IPS DF 6.9 (cell line): ENCODE data around the gene RUNX1.

Experiments
- DNase-seq: peaks from one replicate; pipeline ENCODE4 v3.0.0-alpha.2; 2013; ENCODE audit warnings: low read depth, low spot score
- H3K27ac ChIP-seq: one replicate; pipeline ENCODE4 v1.5.1; 2013; ENCODE audit warnings: low read length, control low read depth
- H3K27me3 ChIP-seq: 2 replicates; pipeline ENCODE4 v1.6.1; 2013; ENCODE audit warnings: mild to moderate bottlenecking, low read length; ENCODE audit not compliant: control insufficient read depth, insufficient read depth
- H3K36me3 ChIP-seq: 2 replicates; pipeline ENCODE4 v1.6.1; 2013; ENCODE audit warnings: low read length; ENCODE audit not compliant: control insufficient read depth, insufficient read depth
- H3K4me1 ChIP-seq: 2 replicates; pipeline ENCODE4 v1.6.1; 2013; ENCODE audit warnings: low read length; ENCODE audit not compliant: control insufficient read depth, insufficient read depth
- H3K4me3 ChIP-seq: 2 replicates; pipeline ENCODE4 v1.5.1; 2013; ENCODE audit warnings: mild to moderate bottlenecking, low read length
- H3K9me3 ChIP-seq: 2 replicates; pipeline ENCODE4 v1.6.1; 2013; ENCODE audit warnings: low read length, inconsistent platforms; ENCODE audit not compliant: control insufficient read depth, insufficient read depth
- WGBS: extraction: QIAGEN DNeasy Blood & Tissue Kit; methylation state at CpG from one replicate; pipeline ENCODE4 v1.1.7; 2013; ENCODE audit warnings: mixed read lengths, missing lambda C conversion rate; ENCODE audit not compliant: insufficient read length, insufficient coverage; 5-methylcytosine and 5-hydroxymethylcytosine counted together

The RUNX1 gene

DNA sequence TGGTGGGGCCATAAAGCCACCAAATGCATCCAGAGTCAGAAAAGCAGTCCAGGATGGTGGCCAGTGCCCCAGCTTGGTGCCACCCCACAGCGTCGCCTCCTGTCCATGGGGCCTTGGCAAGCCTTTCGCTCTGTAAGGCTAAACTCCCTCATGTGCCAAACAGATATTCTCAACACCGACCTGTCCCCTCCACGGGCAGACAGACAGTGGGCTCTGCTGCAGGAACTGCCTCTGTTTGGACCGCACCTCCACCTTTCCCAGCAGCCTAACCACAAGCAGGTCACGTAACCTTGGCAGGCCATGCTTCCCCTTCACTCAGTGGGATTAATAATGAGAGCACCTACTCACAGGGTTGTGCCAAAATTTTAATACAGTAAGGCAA is 11.7 kb downstream of the RUNX1 start:
- WGBS, result no CpG with 5 or more reads among the region's 7 CpGs
- no peaks in the 10 kb centered on the region for H3K27me3 ChIP-seq
- DNase-seq, result no peak
- no peaks in the 10 kb centered on the region for H3K9me3 ChIP-seq
- H3K4me3 ChIP-seq, result no peak overlapping the region
- no peaks in the 10 kb centered on the region for H3K36me3 ChIP-seq
- H3K27ac ChIP-seq, result no peak overlapping the region
- no peaks in the 10 kb centered on the region for H3K4me1 ChIP-seq

DNA sequence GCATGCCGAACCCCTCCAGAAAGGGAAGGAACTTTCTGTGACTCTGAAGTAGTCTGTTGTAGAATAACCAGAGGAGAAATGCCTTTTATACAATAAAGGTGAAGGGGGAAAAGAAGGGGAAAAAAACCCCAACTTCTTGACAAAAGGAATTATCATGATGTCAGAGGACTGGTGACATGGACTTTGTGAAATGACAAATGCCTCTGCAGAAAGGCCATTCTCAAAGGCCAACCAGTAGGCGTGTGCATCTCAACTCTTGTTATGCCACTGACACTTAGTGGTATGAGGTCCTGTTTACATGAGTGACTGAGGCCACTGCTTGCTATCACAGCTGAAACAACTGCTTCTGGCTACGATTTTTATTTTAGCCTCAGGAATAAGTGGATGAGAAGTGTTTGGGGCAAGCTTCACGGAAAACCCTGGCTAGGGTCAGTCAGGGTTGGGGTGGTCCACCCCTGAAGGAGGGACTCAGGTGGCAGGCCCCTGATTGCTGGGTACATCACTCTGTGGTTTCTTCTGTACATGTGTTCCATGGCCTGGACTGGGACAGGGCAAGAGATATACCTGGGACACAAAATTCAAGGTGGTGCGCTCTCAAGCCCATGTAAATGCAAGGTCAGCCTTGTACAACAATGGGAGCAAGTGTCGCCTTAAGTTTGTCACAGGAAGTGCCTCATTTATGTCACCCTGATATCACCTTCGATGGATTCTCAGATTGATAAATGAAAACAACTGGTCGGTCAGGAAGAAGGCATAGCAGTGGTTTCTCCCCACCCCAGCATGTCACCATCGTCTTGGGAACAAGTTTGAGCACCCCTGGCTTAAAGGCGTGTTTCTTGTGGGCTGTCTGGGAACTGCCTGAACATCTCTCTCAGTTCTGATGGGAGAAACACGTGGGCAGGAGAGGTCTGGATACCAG is 12.4 kb downstream of the RUNX1 start:
- H3K4me3 ChIP-seq, result no peak overlapping the region
- no peak for DNase-seq
- H3K27ac ChIP-seq, result no peak overlapping the region
- H3K27me3 ChIP-seq, result no peaks in the 10 kb centered on the region
- no CpG with 5 or more reads among the region's 11 CpGs for whole genome bisulfite sequencing
- no peaks in the 10 kb centered on the region for H3K36me3 ChIP-seq
- H3K9me3 ChIP-seq, result no peaks in the 10 kb centered on the region
- H3K4me1 ChIP-seq, result no peaks in the 10 kb centered on the region

DNA sequence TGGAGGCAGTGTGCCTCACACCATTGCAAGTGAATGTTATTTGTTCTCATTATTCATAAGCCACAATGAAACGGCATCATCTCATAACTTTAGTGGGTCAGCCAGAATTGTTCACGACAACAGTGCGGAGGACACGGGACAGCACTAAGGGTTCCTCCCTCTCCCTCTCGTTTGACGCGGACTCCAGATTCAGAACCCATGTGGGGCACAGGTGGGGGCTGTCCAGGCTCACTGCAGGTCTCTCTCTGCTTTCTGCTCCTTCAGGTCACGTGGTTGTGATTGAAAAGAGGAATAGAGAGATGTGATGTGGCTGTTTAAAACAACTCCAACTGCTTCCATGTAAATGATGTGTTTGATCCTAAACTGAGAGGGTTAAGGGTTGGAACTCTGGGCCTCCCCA is 13.5 kb downstream of the RUNX1 start:
- Histone ChIP-seq H3K4me1 (no peaks in the 10 kb centered on the region), H3K27me3 (no peaks in the 10 kb centered on the region), H3K4me3 (no peak overlapping the region), H3K36me3 (no peaks in the 10 kb centered on the region), H3K9me3 (no peaks in the 10 kb centered on the region), H3K27ac (no peak overlapping the region)
- no CpG with 5 or more reads among the region's 8 CpGs for WGBS
- no peak for DNase-seq

DNA sequence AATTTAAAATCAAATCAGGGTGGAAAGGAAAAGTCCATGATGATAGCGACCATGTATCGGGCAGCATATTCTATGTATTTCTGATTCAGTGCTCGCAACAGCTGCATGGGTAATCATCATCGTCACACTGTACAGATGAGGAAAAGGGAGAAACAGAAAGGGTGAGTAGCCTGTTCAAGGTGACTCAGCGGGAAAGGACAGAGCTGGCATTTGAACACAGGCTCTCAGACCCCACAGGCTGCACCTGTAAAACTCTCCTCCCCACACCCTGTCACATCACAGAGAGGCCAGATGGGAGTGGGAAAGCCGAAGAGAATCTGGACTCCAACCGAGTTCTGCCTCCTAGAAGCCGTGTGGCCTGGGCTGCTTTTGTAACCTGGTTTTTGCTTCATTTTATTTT is 14.0 kb downstream of the RUNX1 start:
- no peak overlapping the region for H3K4me3 ChIP-seq
- no peak overlapping the region for H3K27ac ChIP-seq
- H3K27me3 ChIP-seq, result no peaks in the 10 kb centered on the region
- no peaks in the 10 kb centered on the region for H3K4me1 ChIP-seq
- DNase-seq, result no peak
- H3K36me3 ChIP-seq, result no peaks in the 10 kb centered on the region
- H3K9me3 ChIP-seq, result no peaks in the 10 kb centered on the region
- WGBS, result no CpG with 5 or more reads among the region's 8 CpGs

DNA sequence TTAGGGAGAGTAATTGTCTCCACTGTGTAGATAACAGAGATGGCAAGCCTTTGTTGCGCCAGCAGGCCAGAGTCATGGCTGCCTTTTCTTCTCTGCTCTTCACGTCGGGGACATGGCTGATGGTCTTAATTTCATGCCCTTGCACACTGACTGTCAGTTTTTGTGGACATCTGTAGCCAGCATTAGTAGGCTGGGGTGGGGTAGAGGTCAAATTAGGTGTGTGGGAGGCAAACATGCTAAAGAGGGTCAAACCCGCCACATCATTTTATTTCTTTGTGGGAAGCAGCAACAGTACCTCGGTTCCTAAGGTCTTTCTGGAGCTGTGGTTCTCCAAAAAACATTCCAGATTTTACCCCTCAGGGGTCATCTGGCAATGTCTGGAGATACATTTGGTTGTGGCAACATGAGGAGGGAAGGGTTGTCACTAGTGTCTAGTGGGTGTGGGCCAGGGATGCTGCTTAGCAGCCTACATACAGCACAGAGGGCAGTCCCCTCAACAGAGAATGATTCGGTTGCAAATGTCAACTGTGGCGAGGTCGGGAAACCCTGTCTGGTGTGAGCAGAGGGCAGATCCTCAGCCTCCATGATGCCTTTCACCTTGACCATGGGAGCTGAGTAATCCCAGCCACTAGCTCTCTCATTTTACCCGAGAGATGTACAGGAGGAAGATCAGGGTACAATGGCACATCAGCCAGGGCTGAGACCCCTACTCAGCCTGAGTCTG is 14.7 kb downstream of the RUNX1 start:
- no CpG with 5 or more reads among the region's 9 CpGs for WGBS
- Histone ChIP-seq H3K9me3 (no peaks in the 10 kb centered on the region), H3K27me3 (no peaks in the 10 kb centered on the region), H3K4me3 (no peak overlapping the region), H3K4me1 (no peaks in the 10 kb centered on the region), H3K27ac (no peak overlapping the region), H3K36me3 (no peaks in the 10 kb centered on the region)
- DNase-seq, result no peak

DNA sequence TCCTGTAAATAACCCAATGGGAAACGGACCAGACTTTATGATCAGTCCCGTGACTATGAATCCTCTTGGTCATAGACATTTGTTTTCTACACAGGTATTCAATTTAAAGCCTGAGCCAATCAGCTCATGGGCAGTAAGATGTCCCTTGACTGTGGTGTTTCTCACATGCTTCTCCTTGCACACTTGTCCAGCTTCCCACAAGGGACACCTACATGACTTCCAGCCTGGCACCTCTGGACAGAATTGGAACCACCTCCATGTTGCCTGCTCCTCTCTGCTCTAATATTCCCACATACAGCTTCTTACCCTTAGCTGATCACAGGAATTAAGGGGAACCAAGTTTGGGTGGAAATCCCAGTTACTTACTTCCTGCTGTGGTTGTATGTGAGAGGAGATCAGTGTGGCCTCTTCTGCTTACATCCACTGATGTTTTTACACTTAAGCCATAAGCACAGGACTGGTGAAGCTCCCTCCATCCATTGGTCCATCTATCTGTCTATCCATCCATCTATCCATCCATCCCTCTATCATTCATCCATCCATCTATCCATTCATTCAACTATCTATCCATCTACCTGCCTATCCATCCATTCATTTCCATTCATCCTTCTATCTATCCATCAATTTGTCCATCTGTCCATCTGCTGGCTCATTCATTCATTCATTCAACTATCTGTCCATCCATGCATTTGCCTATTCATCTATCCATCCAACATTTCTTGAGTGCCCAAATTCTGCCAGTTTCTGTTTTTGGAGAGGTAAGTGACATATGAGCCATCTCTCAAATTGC is 16.4 kb downstream of the RUNX1 start:
- Histone ChIP-seq H3K27me3 (no peaks in the 10 kb centered on the region), H3K4me3 (no peak overlapping the region), H3K9me3 (no peaks in the 10 kb centered on the region), H3K36me3 (no peaks in the 10 kb centered on the region), H3K4me1 (no peaks in the 10 kb centered on the region), H3K27ac (no peak overlapping the region)
- no CpG with 5 or more reads among the region's 2 CpGs for WGBS
- DNase-seq, result no peak

DNA sequence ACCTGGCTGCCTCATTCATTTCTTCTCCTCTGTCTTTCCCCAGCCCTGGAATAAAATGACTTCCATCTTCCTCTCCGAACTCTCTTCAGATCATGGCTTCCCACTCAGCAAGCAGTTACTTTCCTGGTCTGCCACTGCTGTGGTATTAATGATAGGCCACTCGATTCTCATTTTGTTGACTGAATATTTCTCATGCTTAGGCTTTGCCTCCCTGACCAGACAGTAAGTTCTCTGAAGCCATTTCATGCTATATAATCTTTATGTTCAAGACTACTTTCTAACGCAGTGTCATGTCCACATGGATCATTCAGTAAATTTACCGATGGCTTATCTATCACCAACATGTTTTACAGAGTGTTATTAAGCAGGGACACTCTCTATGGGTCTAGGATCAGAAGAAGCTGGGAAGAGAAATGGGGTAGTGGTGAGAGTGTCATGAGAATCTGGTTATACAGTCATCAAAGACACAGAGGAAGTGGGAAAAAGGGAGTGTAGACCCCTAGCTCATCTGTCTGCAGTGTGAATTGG is 20.6 kb downstream of the RUNX1 start:
- no peaks in the 10 kb centered on the region for H3K36me3 ChIP-seq
- no peaks in the 10 kb centered on the region for H3K9me3 ChIP-seq
- H3K4me1 ChIP-seq, result no peaks in the 10 kb centered on the region
- no peak overlapping the region for H3K27ac ChIP-seq
- no peak for DNase-seq
- no peak overlapping the region for H3K4me3 ChIP-seq
- H3K27me3 ChIP-seq, result no peaks in the 10 kb centered on the region
- no CpG with 5 or more reads among the region's 4 CpGs for WGBS

DNA sequence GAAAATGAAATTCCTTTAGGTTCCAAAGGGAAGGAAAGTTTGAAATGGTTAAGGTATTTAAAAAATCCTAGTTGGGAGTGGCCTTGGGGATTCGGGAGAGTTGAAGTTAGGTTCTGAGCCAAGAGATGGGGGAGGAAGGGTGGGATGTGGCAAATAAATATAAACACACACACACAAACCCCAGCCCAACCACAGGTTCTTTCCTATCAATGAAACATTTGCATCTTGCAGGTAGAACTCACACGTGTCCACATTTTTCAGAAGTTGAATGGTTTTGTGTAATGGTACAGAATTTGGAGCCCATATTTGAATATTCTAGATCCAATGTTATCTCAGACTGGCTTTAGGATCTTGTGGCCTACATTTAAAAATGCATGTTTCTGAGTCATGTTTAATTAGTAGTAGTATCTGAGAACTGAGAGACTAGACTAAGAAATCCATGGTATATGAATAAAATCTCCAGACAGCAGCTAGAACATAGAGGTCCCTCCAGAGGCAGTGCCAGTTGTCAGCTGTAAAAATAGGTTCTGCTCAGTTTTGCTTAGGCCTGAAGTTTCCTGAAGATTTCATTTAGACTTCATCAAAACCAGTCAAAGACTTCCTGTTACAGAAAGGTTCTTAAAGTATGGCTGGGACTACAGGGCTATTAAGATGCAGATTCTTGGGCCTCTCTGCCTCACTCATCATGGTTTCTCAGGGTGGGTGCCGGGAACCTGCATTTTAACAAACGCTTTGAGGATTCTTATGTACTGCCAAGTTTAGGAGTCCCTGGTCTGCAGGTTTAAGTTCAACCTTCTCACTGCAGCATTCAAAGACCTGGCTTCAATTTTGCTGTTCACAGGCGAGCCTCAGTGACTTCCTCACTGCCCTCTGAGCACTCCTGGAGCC is 21.3 kb downstream of the RUNX1 start:
- no peaks in the 10 kb centered on the region for H3K4me1 ChIP-seq
- no peaks in the 10 kb centered on the region for H3K27me3 ChIP-seq
- no peak for DNase-seq
- H3K9me3 ChIP-seq, result no peaks in the 10 kb centered on the region
- no peaks in the 10 kb centered on the region for H3K36me3 ChIP-seq
- H3K4me3 ChIP-seq, result no peak overlapping the region
- no peak overlapping the region for H3K27ac ChIP-seq
- WGBS, result no CpG with 5 or more reads among the region's 5 CpGs

DNA sequence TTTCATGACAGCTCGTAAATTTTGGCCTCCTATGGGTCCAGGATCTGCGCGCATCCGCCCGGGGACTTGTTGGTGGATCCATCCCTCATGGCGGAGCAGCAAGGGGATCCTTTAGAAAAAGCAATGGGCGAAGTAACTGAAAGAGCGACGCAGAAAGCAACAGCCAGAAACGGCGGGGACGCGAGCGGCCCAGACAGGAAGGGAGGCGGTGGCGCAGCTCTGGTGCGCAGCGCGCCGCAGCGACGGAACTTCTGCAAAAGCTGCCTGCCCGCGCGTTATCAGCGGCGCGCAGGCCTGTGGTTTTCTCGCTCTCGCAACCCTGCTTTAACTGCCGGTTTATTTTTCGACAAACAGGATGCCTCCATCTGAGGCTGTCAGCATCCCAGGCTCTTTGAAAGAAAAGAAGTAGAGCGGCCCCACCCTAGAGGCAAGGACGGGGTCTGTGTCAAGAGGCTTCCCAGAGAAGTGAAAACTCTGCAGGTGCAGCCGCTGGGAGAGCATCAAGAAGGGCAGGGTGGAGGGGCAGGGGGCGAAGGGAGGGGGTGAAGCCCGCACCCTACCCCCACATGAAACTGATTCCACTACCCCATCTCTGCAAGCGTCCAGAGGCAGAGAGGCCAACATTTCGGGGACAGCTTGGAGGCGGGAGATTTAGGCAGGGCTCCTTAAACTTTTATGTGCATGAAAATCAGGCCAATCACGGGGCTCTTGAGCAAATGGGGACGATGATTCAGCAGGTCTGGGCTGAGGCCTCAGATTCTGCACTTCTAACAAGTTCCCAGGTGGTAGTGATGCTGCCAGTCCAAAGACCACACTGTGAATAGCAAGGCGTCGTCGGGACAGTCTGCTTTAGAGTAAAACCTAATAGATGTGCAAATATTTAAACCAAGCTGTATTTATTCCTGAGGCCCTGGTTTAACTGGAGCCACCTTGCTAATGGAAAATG is 22.2 kb downstream of the RUNX1 start:
- Histone ChIP-seq H3K4me3 (peak overlapping the region; percentile 2; the same call in 1 of the 2 replicates), H3K27me3 (no peaks in the 10 kb centered on the region), H3K36me3 (no peaks in the 10 kb centered on the region), H3K27ac (no peak overlapping the region), H3K4me1 (no peaks in the 10 kb centered on the region), H3K9me3 (no peaks in the 10 kb centered on the region)
- no CpG with 5 or more reads among the region's 45 CpGs for WGBS
- no peak for DNase-seq
